HL-60 (cell line): ENCODE measurements around the gene AKAP5.

Experiments used
- DNase-seq, 2 experiments: peaks; one replicate each; pipeline ENCODE4 v3.0.0-alpha.2; 2010 to 2020; ENCODE audit warnings: low read depth in 1 of 2, low spot score in 1 of 2
- H3K27ac ChIP-seq: fragments of 250-450 bp; sonication (Bioruptor Pico); replicated peaks from 2 replicates; pipeline ENCODE4 v1.5.1; 2020; ENCODE audit warnings: mild to moderate bottlenecking, moderate library complexity
- H3K27me3 ChIP-seq: fragments of 250-450 bp; sonication (Bioruptor Pico); 2 replicates; pipeline ENCODE4 v1.5.1; 2021; ENCODE audit warnings: mild to moderate bottlenecking, moderate library complexity; ENCODE audit not compliant: insufficient read depth, poor library complexity, severe bottlenecking
- H3K4me3 ChIP-seq: replicated peaks from 2 replicates; pipeline ENCODE4 v1.5.1; 2011; ENCODE audit warnings: mild to moderate bottlenecking, control low read depth, low read length; ENCODE audit not compliant: insufficient read depth
- CTCF ChIP-seq: IDR thresholded peaks from one replicate; pipeline ENCODE4 v1.5.1; 2011; ENCODE audit warnings: low read length, control low read depth, inconsistent platforms; ENCODE audit not compliant: insufficient read depth
- GABPA ChIP-seq: IDR thresholded peaks from 2 replicates; pipeline ENCODE4 v1.6.1; 2012; ENCODE audit warnings: low read depth
- POLR2AphosphoS5 ChIP-seq: IDR thresholded peaks from 2 replicates; pipeline ENCODE4 v1.6.1; 2012; ENCODE audit warnings: low read depth
- REST ChIP-seq: IDR thresholded peaks from 2 replicates; pipeline ENCODE4 v1.6.1; 2012; ENCODE audit warnings: low read depth; ENCODE audit not compliant: insufficient replicate concordance
- SPI1 ChIP-seq: IDR thresholded peaks from 2 replicates; pipeline ENCODE4 v1.6.1; 2012; ENCODE audit warnings: low read depth, mild to moderate bottlenecking, borderline replicate concordance

AKAP5 gene

GRCh38 chr14:64493455-64493854 lies 28.2 kb downstream of the AKAP5 start:
- Histone ChIP-seq H3K27me3 (no peaks in the 10 kb centered on the region), H3K27ac (no peak overlapping the region), H3K4me3 (no peak overlapping the region)
- no peak for DNase-seq
- TF ChIP-seq GABPA = no peak
- TF ChIP-seq REST = no peak
- TF ChIP-seq POLR2AphosphoS5 = no peak
- TF ChIP-seq CTCF = no peak
- no peak for TF ChIP-seq SPI1

DNA sequence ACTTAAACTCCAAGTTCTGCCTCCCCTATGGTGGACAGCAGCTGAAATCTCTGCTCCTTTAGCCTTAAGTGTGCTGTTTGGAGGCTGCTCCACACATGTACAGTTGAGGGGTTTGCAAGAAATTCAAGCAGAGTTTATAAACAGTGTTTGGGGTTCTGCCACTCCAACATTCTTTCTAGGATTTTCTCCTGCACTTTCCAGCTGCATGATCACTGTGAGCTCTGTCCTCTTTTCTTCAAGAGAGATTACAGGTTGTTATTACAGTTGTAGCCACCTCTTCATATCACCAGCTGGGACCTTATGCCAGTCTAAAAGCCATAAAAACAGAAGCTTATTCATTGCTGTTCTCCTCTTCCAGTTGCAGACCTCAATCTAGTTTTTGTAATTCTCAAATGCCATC lies 30.0 kb downstream of the AKAP5 start:
- DNase-seq = no peak
- no peak for TF ChIP-seq POLR2AphosphoS5
- no peak for TF ChIP-seq CTCF
- TF ChIP-seq REST = no peak
- TF ChIP-seq GABPA = no peak
- TF ChIP-seq SPI1 = no peak
- H3K4me3 ChIP-seq = no peak overlapping the region
- H3K27ac ChIP-seq = no peak overlapping the region
- H3K27me3 ChIP-seq = no peaks in the 10 kb centered on the region

- H3K27me3 ChIP-seq = no peaks in the 10 kb centered on the region
- no peak overlapping the region for H3K4me3 ChIP-seq
- TF ChIP-seq SPI1 = no peak
- TF ChIP-seq POLR2AphosphoS5 = no peak
- TF ChIP-seq CTCF = no peak
- TF ChIP-seq REST = no peak
- no peak for TF ChIP-seq GABPA
- no peak overlapping the region for H3K27ac ChIP-seq
- no peak for DNase-seq
Measured at GRCh38 chr14:64496764-64497163, 31.5 kb downstream of the AKAP5 start.
